Astrocyte (in vitro differentiated cells and primary cell): Measurements from ENCODE around the gene C19orf12. TPM values are rescaled to one million over a fixed set of nuclear protein-coding genes. Genes with fewer than 3 reads are reported as not detected.

Source experiments
- total RNA-seq: library from RNA; stranded (reverse); gene quantifications from 2 replicates; pipeline ENCODE4 v1.2.1, GENCODE V29; 2021

The C19orf12 gene
- total RNA-seq, 1 donor from 2014 or later = 38.7 TPM

Other genes starting within 250 kb of the C19orf12 start
- gene VSTM2B, start 189.3 kb downstream of the C19orf12 start, total RNA-seq = not detected in 2 replicates
- 52.3 and 60.6 TPM in 2 replicates for gene POP4, start 109.0 kb downstream of the C19orf12 start, total RNA-seq
- gene PLEKHF1, start 49.8 kb downstream of the C19orf12 start, total RNA-seq = 10.8 and 13.1 TPM in 2 replicates
- gene CCNE1, start 96.7 kb upstream of the C19orf12 start, total RNA-seq = 6.8 and 8.8 TPM in 2 replicates
- gene URI1, start 227.0 kb upstream of the C19orf12 start, total RNA-seq = 61.0 and 61.4 TPM in 2 replicates